Measurements from ENCODE around the gene INPP5F.
"Not testable (repeated sequence)": the region's sequence is repeated elsewhere in the genome, so short reads cannot be mapped to it uniquely, and the experiment has no call there.

The INPP5F gene

DNA sequence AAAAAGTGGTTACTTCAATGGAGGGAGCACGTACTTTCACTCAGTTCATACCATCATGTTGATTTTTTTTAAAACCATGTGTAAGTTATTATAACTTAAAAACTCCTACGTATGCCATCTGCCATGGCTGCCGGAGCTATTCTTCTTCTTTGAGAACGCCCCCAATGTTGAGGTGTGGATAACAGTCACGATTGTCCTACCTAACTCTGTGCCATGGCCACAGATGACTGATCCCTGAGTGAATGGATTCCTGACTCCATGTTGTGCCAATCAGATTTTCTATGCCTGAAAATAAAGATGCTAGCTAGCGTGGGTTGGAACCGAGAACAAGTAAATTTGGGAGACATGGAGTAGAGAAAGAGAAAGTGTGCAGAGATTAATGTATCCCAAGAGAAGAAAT lies 141.5 kb downstream of the INPP5F start:
- DNase-seq (ENCODE audit: low spot score): no peak

DNA sequence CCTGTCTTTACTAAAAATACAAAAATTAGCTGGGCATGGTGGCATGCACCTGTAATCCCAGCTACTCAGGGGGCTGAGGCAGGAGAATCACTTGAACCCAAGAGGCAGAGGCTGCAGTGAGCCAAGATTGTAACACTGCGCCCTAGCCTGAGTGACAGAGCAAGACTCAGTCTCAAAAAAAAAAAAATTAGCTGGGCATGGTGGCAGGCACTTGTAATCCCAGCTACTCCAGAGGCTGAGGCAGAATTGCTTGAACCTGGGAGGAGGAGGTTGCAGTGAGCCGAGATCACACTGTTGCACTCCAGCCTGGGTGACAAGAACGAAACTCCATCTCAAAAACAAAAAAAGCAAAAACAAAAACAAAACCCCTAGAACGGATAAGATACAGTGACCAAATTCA lies 143.5 kb downstream of the INPP5F start:
- not testable (repeated sequence) for DNase-seq (ENCODE audit: low spot score)

DNA sequence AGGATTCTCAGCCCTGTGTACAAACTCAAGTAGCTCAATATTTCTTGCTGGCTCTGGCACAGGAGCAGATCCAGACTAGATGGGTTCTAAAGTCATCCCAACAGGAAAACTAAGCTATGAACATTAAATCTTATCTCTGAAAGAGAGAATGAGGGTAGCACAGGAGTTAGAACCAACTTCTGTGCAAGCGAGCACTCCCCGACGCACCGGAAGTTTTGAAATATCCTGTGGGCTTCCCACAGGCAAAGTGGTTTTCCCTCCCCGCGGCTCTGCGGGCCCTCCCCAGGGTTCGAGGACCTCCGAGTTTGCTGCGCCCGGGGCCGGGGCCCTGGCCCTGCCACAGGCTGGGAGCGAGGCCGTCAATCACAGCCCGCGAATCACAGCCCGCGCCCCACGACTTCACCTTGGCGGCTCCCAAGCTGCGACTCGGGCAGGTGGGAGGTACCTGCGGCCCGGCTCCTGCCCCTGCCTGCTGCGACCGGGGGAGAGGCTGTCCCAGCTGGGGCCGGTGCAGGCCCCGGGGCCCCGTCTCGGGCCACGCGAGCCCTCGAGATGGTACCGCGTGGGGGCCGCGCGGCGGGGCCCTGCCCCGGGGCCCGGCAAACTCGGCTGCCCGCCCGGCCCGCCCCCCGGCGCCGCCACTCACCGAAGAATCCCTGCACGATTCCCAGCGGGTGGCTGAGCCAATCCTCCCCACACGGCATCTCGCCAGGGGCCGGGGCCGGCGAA lies 146.2 kb downstream of the INPP5F start:
- peak; percentile 39 for DNase-seq (ENCODE audit: low spot score)

DNA sequence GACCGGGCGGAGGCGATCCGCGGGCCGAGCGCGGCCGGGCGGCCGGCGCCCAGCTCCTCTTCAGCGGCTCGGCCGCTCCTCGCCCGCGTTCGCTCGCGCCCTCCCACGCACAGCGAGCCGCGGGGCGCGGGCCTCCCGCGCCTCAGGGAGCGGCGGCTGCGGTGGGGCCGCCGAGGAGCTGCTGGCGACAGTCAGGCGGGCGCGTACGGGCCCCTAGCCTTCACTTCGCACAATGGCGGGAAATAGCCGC lies 146.7 kb downstream of the INPP5F start, which contains the start of gene MCMBP:
MCMBP (minus strand) TSS at position 234 of the 250 bp plus-strand sequence. CDS start 259 bp downstream, outside the sequence.
- DNase-seq (ENCODE audit: low spot score): no peak

DNA sequence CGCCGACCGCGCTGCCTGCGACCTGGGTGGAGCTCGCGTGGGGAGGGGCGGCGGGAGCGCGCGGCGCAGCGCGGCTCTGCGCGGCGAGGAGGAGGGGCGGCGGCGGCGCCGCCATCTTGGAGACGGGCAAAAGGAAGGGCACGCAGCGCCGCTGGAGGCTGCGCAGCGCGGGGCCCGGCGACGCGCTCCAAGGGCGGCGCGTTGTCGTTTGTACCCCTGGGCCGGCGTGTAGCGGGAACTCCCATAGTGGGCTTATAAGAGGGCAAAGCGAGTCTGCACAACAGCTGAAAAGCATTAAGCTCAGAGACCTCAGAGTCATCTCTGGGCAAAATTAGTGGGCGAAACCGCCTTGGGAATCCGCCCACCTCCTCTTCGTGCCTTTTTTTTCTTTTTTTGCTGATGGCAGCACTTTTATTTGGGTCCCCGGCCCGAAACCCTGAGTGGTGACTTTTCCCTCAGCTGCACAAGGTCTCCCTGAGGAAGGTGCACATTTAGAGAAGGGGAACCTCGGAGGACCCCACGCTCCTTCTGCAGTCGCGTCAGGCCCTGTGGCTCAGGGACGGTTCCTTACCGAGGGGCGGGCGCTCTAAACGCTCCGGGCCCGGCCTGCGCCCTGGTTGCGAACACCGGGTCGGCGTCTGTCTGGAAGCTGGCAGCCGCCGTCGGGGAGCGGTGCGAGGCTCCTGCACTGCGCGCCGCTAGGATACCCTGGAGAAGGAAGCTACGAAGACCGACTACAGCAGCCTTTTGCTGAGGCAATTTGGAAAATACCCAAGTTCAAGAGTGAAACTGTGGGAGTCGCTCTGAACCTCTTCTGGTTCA lies 147.2 kb downstream of the INPP5F start:
- peak; percentile 93 for DNase-seq (ENCODE audit: low spot score)

DNA sequence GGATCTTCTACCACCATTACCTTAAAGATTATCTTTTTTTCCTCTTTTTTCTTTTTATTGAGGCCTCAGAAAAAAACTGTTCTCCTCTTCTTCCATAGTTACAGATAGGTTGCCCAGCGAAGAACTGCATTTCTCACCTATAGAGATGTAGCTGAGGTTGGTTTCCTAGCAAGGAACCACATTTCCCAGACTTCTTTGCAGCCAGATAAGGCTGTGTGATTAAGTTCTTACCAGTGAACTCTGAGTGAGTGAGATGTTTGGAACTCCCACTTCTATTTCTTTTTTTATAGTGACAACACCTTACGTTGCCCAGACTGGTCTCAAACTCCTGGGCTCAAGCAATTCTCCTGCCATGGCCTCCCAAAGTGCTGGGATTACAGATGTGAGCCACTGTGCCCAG lies 152.7 kb downstream of the INPP5F start:
- no peak for DNase-seq (ENCODE audit: low spot score)

Measured in AG08396 (cell line).